ENCODE measurements around the gene PPP1R14B.

DNA sequence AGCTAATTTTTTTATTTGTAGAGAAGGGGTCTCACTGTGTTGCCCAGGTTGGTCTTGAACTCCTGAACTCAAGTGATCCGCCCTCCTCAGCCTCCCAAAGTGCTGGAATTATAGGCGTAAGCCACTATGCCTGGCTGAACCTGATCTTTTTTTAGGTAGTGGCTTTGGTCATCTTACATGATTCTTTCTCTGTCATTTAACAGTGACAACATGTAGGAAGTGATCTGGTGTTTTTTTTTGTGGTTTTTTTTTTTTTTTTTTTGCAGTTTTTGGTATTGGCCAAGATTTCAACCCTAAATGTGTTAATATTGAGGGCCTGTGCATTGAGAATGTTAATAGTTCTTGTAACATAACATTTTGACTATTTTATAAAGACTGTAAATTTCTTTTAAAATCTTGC lies 48.2 kb downstream of the PPP1R14B start:
- TF ChIP-seq, protein P1, sequence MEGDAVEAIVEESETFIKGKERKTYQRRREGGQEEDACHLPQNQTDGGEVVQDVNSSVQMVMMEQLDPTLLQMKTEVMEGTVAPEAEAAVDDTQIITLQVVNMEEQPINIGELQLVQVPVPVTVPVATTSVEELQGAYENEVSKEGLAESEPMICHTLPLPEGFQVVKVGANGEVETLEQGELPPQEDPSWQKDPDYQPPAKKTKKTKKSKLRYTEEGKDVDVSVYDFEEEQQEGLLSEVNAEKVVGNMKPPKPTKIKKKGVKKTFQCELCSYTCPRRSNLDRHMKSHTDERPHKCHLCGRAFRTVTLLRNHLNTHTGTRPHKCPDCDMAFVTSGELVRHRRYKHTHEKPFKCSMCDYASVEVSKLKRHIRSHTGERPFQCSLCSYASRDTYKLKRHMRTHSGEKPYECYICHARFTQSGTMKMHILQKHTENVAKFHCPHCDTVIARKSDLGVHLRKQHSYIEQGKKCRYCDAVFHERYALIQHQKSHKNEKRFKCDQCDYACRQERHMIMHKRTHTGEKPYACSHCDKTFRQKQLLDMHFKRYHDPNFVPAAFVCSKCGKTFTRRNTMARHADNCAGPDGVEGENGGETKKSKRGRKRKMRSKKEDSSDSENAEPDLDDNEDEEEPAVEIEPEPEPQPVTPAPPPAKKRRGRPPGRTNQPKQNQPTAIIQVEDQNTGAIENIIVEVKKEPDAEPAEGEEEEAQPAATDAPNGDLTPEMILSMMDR (IDR thresholded peaks at IDR 0.05), result no peak
- no peak for TF ChIP-seq POLR2A (IDR thresholded peaks at IDR 0.05)

Data from uterus (tissue), 2 donors.